H1 (cell line): ENCODE results near the gene GRIA1. TPM values are rescaled to one million over a fixed set of nuclear protein-coding genes. Genes with fewer than 3 reads are reported as not detected.

Source experiments
- CTCF ChIA-PET: fragments of 300-600 bp; sonication (Branson Sonifier 250); formaldehyde crosslinking; loops from one replicate; lab custom pipeline; 2021; ENCODE audit not compliant: partially characterized antibody; lab: Charles Lee
- POLR2A ChIA-PET: fragments of 300-600 bp; sonication (Branson Sonifier 250); formaldehyde crosslinking; loops from one replicate; lab custom pipeline; 2021; ENCODE audit warnings: inconsistent platforms; ENCODE audit not compliant: partially characterized antibody; lab: Charles Lee
- DNase-seq, 2 experiments: peaks; one replicate each; pipeline versions ENCODE4 v3.0.0 to v3.0.0-alpha.2; 2010 to 2022; ENCODE audit warnings: low spot score in 2 of 2, low read depth in 1 of 2, mixed read lengths in 1 of 2
- FAIRE-seq: peaks from 2 replicates; lab custom pipeline; 2011; peaks lifted over from hg19 to GRCh38; lab: Jason Lieb, UNC
- H2AFZ ChIP-seq: 2 replicates; pipeline ENCODE4 v1.8.1; 2012; ENCODE audit warnings: low read length, inconsistent platforms
- H2AK5ac ChIP-seq: 2 replicates; pipeline ENCODE4 v1.6.1; 2013; ENCODE audit warnings: low read depth, low read length
- H2BK120ac ChIP-seq: replicated peaks from 2 replicates; pipeline ENCODE3; 2013; ENCODE audit warnings: low read depth, low read length, inconsistent platforms
- H2BK12ac ChIP-seq: 2 replicates; pipeline ENCODE4 v1.6.1; 2013; ENCODE audit warnings: low read depth, low read length
- H2BK15ac ChIP-seq: 2 replicates; pipeline ENCODE4 v1.6.1; 2013; ENCODE audit warnings: low read length
- H2BK20ac ChIP-seq: 2 replicates; pipeline ENCODE4 v1.6.1; 2013; ENCODE audit warnings: low read length
- H2BK5ac ChIP-seq: 2 replicates; pipeline ENCODE4 v1.6.1; 2013; ENCODE audit warnings: low read depth, low read length
- H3K14ac ChIP-seq: 2 replicates; pipeline ENCODE4 v1.6.1; 2013; ENCODE audit warnings: inconsistent platforms; ENCODE audit not compliant: insufficient read length
- H3K18ac ChIP-seq: 2 replicates; pipeline ENCODE4 v1.6.1; 2013; ENCODE audit warnings: low read length; ENCODE audit errors: extremely low read depth
- H3K23ac ChIP-seq: 2 replicates; pipeline ENCODE4 v1.6.1; 2013; ENCODE audit warnings: inconsistent platforms; ENCODE audit not compliant: insufficient read length
- H3K23me2 ChIP-seq: 2 replicates; pipeline ENCODE4 v1.6.1; 2013; ENCODE audit warnings: low read depth, low read length
- H3K27ac ChIP-seq: 2 replicates; pipeline ENCODE4 v1.6.1; 2011; ENCODE audit warnings: low read depth, low read length, inconsistent platforms
- H3K27me3 ChIP-seq, 4 experiments: replicated peaks in 1 of 4; 1 replicate in 1 of 4; 2 replicates in 3 of 4; pipeline versions ENCODE4 v1.6.1 to v1.8.1; 2011 to 2013; ENCODE audit warnings: low read length in 3 of 4, mild to moderate bottlenecking in 3 of 4, inconsistent platforms in 2 of 4, mixed read lengths in 2 of 4, moderate library complexity in 1 of 4; ENCODE audit not compliant: control insufficient read depth in 3 of 4, insufficient read depth in 3 of 4; ENCODE audit errors: extremely low read depth in 1 of 4
- H3K36me3 ChIP-seq, 4 experiments: 2 replicates each; pipeline versions ENCODE4 v1.6.1 to v1.8.1; 2011 to 2013; ENCODE audit warnings: mild to moderate bottlenecking in 4 of 4, low read length in 3 of 4, moderate library complexity in 2 of 4, control low read depth in 1 of 4, inconsistent platforms in 1 of 4; ENCODE audit not compliant: insufficient read depth in 4 of 4, control insufficient read depth in 2 of 4
- H3K4ac ChIP-seq: replicated peaks from 2 replicates; pipeline ENCODE3; 2013; ENCODE audit warnings: low read length, low read depth, mixed read lengths, inconsistent platforms; ENCODE audit not compliant: insufficient read length
- H3K4me1 ChIP-seq, 4 experiments: replicated peaks in 1 of 4; 1 replicate in 1 of 4; 2 replicates in 3 of 4; pipeline versions ENCODE4 v1.6.1 to v1.8.1; 2011 to 2013; ENCODE audit warnings: low read length in 3 of 4, inconsistent platforms in 2 of 4, mixed read lengths in 1 of 4; ENCODE audit not compliant: insufficient read depth in 4 of 4, control insufficient read depth in 3 of 4
- H3K4me2 ChIP-seq, 2 experiments: 2 replicates each; pipeline versions ENCODE4 v1.6.1 to v1.8.1; 2011 to 2013; ENCODE audit warnings: low read depth in 2 of 2, low read length in 2 of 2, control low read depth in 1 of 2, inconsistent platforms in 1 of 2, mild to moderate bottlenecking in 1 of 2; ENCODE audit not compliant: insufficient read depth in 1 of 2
- H3K4me3 ChIP-seq, 4 experiments: fragments of 200-600, 300-600 bp in 1 of 4; sonication (generic), shearing (Covaris generic), sonication (Bioruptor Twin) in 1 of 4; 2 replicates each; pipeline versions ENCODE4 v1.5.1 to v1.8.1; 2011 to 2016; ENCODE audit warnings: low read length in 4 of 4, low read depth in 3 of 4, control low read depth in 2 of 4, inconsistent platforms in 2 of 4, mild to moderate bottlenecking in 2 of 4, mixed read lengths in 1 of 4, moderate library complexity in 1 of 4; ENCODE audit not compliant: insufficient read depth in 2 of 4; ENCODE audit errors: extremely low read depth in 1 of 4
- H3K56ac ChIP-seq: replicated peaks from 2 replicates; pipeline ENCODE3; 2013; ENCODE audit warnings: low read depth, mild to moderate bottlenecking, mixed read lengths, low read length, inconsistent platforms; ENCODE audit not compliant: insufficient read length
- H3K79me1 ChIP-seq: 2 replicates; pipeline ENCODE4 v1.6.1; 2013; ENCODE audit warnings: low read depth, low read length, control low read depth
- H3K79me2 ChIP-seq, 2 experiments: 2 replicates each; pipeline versions ENCODE4 v1.6.1 to v1.8.1; 2012 to 2013; ENCODE audit warnings: low read length in 2 of 2, mild to moderate bottlenecking in 2 of 2, inconsistent platforms in 1 of 2; ENCODE audit not compliant: insufficient read depth in 2 of 2, control insufficient read depth in 1 of 2
- H3K9ac ChIP-seq, 4 experiments: replicated peaks in 1 of 4; 1 replicate in 1 of 4; 2 replicates in 3 of 4; pipeline versions ENCODE4 v1.6.1 to v1.8.1; 2011 to 2013; ENCODE audit warnings: low read depth in 3 of 4, low read length in 3 of 4, control low read depth in 2 of 4, mild to moderate bottlenecking in 2 of 4, moderate library complexity in 2 of 4, inconsistent platforms in 1 of 4; ENCODE audit errors: extremely low read depth in 1 of 4
- H3K9me3 ChIP-seq, 2 experiments: 2 replicates each; pipeline versions ENCODE4 v1.6.1 to v1.8.1; 2012 to 2013; ENCODE audit warnings: mild to moderate bottlenecking in 2 of 2, moderate library complexity in 2 of 2, control low read depth in 1 of 2, inconsistent platforms in 1 of 2, low read depth in 1 of 2, low read length in 1 of 2, mixed read lengths in 1 of 2; ENCODE audit not compliant: insufficient read depth in 2 of 2
- H4K20me1 ChIP-seq, 2 experiments: replicated peaks in 1 of 2; 2 replicates each; pipeline versions ENCODE3 to v1.8.1; 2011 to 2013; ENCODE audit warnings: inconsistent platforms in 2 of 2, low read length in 2 of 2, mild to moderate bottlenecking in 1 of 2; ENCODE audit not compliant: insufficient read depth in 2 of 2, control insufficient read depth in 1 of 2
- H4K5ac ChIP-seq: 2 replicates; pipeline ENCODE4 v1.6.1; 2013; ENCODE audit warnings: low read length, low read depth, mixed read lengths, inconsistent platforms; ENCODE audit not compliant: insufficient read length
- H4K8ac ChIP-seq: 2 replicates; pipeline ENCODE4 v1.8.0; 2013; ENCODE audit warnings: mild to moderate bottlenecking, moderate library complexity, low read length, inconsistent platforms; ENCODE audit not compliant: insufficient read depth; ENCODE audit errors: extremely low read depth
- H4K91ac ChIP-seq: replicated peaks from 2 replicates; pipeline ENCODE3; 2013; ENCODE audit warnings: low read length, mixed read lengths, inconsistent platforms; ENCODE audit not compliant: insufficient read length
- E2F6 ChIP-seq: IDR thresholded peaks from 2 replicates; pipeline ENCODE4 v1.6.1; 2012; ENCODE audit warnings: inconsistent platforms
- EZH2 ChIP-seq: fragments of 200-600 bp; sonication (generic); IDR thresholded peaks from 2 replicates; pipeline ENCODE4 v1.7.1; 2012; ENCODE audit warnings: low read depth, mild to moderate bottlenecking, moderate library complexity, low read length, inconsistent platforms; ENCODE audit not compliant: severe bottlenecking
- KDM5A ChIP-seq: fragments of 200-600 bp; IDR thresholded peaks from 2 replicates; pipeline ENCODE4 v1.7.1; 2012; ENCODE audit warnings: mild to moderate bottlenecking, low read length, inconsistent platforms, mixed read lengths
- PHF8 ChIP-seq: fragments of 200-600 bp; sonication (generic); conservative IDR thresholded peaks from 2 replicates; pipeline ENCODE4 v1.7.1; 2012; ENCODE audit warnings: low read depth, mild to moderate bottlenecking, inconsistent platforms, low read length, moderate library complexity
- POLR2A ChIP-seq, 2 experiments: IDR thresholded peaks; 1 replicate in 1 of 2; 2 replicates in 1 of 2; pipeline ENCODE4 v1.6.1; 2011; ENCODE audit warnings: low read depth in 2 of 2, low read length in 2 of 2, mild to moderate bottlenecking in 2 of 2; ENCODE audit errors: control extremely low read depth in 1 of 2
- RAD21 ChIP-seq, 2 experiments: IDR thresholded peaks in 1 of 2; conservative IDR thresholded peaks in 1 of 2; 2 replicates each; pipeline ENCODE4 v1.6.1; 2011; ENCODE audit warnings: low read depth in 2 of 2, low read length in 2 of 2, improper control_type of control experiment in 1 of 2, inconsistent platforms in 1 of 2, mild to moderate bottlenecking in 1 of 2, moderate library complexity in 1 of 2
- RBBP5 ChIP-seq: IDR thresholded peaks from 2 replicates; pipeline ENCODE4 v1.7.1; 2012; ENCODE audit warnings: low read depth, mild to moderate bottlenecking, inconsistent platforms, low read length, moderate library complexity, borderline replicate concordance
- RXRA ChIP-seq: IDR thresholded peaks from 2 replicates; pipeline ENCODE4 v1.6.1; 2011; ENCODE audit warnings: low read depth, mild to moderate bottlenecking, low read length, moderate library complexity; ENCODE audit not compliant: insufficient read depth
- SP1 ChIP-seq: IDR thresholded peaks from 2 replicates; pipeline ENCODE4 v1.6.1; 2011; ENCODE audit warnings: low read depth, low read length
- SUZ12 ChIP-seq: fragments of 200-600 bp; sonication (generic); IDR thresholded peaks from 2 replicates; pipeline ENCODE4 v1.6.1; 2012; ENCODE audit warnings: mild to moderate bottlenecking, inconsistent platforms, low read length, moderate library complexity, mixed read lengths
- TCF12 ChIP-seq: IDR thresholded peaks from 2 replicates; pipeline ENCODE4 v1.6.1; 2011; ENCODE audit warnings: low read depth, mild to moderate bottlenecking, low read length
- ZNF274 ChIP-seq: IDR thresholded peaks from 2 replicates; pipeline ENCODE4 v1.7.0; 2012; ENCODE audit warnings: low read length, borderline replicate concordance; ENCODE audit errors: extremely low read depth
- WGBS, 2 experiments: shearing (Covaris generic) in 1 of 2; methylation state at CpG; one replicate each; pipeline versions ENCODE4 v1.1.6 to v1.1.7; 2013 to 2015; ENCODE audit warnings: low lambda C conversion rate in 2 of 2, mixed read lengths in 2 of 2, inconsistent platforms in 1 of 2, low coverage in 1 of 2, missing lambda C conversion rate in 1 of 2; ENCODE audit not compliant: insufficient replicate concordance in 2 of 2, insufficient coverage in 1 of 2, insufficient read length in 1 of 2; ENCODE audit errors: extremely low coverage in 1 of 2, missing lambda C conversion rate in 1 of 2; 5-methylcytosine and 5-hydroxymethylcytosine counted together
- polyA plus RNA-seq, 7 experiments: library from polyadenylated mRNA; depleted of rRNA in 3 of 7; stranded (reverse) in 5 of 7; unstranded in 2 of 7; fragments of >200 nt in 5 of 7; fragments of 200-250 nt in 2 of 7; gene quantifications; 1 replicate in 5 of 7; 2 replicates in 1 of 7; 4 replicates in 1 of 7; pipeline versions ENCODE4 v1.2.1 to v1.2.3, GENCODE V29; 2011 to 2013; ENCODE audit warnings: missing spikeins in 2 of 7, mixed read lengths in 2 of 7
- total RNA-seq: library from RNA; stranded (reverse); fragmentation: NEBNext Ultra II Directional; extraction: Animal tissue kit (Norgen Biotek cat#: 25700); gene quantifications from 2 replicates; pipeline ENCODE4 v1.2.1, GENCODE V29; 2021
- TF ChIP-seq, protein P1 (sequence below): IDR thresholded peaks from 2 replicates; pipeline ENCODE4 v1.6.1; 2012; ENCODE audit warnings: inconsistent platforms

The GRIA1 gene
- total and polyA plus RNA-seq, 2 of the 8 experiments (the other 6 are each of a cell fraction or from before 2014, with no cell fraction given): 0.97 to 2.5 TPM

GRCh38 chr5:153796527-153796926 lies 306.1 kb downstream of the GRIA1 start:
- WGBS, 2 experiments: 97% methylated on average over 2 of the region's 2 CpGs; no CpG with 5 or more reads in 1 of the 2 experiments
- H3K27ac ChIP-seq: no peak overlapping the region
- no peak overlapping the region for H3K23ac ChIP-seq
- CTCF ChIA-PET: interaction anchor here (1.0 to 1.7 kb wide), 2 partner anchors 7 to 168 kb away, joined by 3 to 4 read pairs; no protein-coding TSS in a partner anchor
- FAIRE-seq (no peak), DNase-seq (no peak)
- no peak overlapping the region for H2BK5ac ChIP-seq
- no peaks in the 10 kb centered on the region for H3K36me3 ChIP-seq
- no peaks in the 10 kb centered on the region for H4K20me1 ChIP-seq
- no peak overlapping the region for H2BK20ac ChIP-seq
- no peak overlapping the region for H4K5ac ChIP-seq
- no peak overlapping the region for H2AFZ ChIP-seq
- H2BK12ac ChIP-seq: no peak overlapping the region
- no peak overlapping the region for H3K9ac ChIP-seq
- no peak overlapping the region for H3K4me3 ChIP-seq
- POLR2A ChIA-PET: no interaction called here
- no peaks in the 10 kb centered on the region for H3K79me2 ChIP-seq
- H3K18ac ChIP-seq: no peak overlapping the region
- no peak overlapping the region for H2BK15ac ChIP-seq
- no peak overlapping the region for H3K4ac ChIP-seq
- H3K4me2 ChIP-seq: no peak overlapping the region
- no peak overlapping the region for H4K91ac ChIP-seq
- H2BK120ac ChIP-seq: no peak overlapping the region
- no peak overlapping the region for H2AK5ac ChIP-seq
- H4K8ac ChIP-seq: no peak overlapping the region
- no peaks in the 10 kb centered on the region for H3K23me2 ChIP-seq
- no peaks in the 10 kb centered on the region for H3K9me3 ChIP-seq
- no peaks in the 10 kb centered on the region for H3K79me1 ChIP-seq
- H3K14ac ChIP-seq: no peak overlapping the region
- H3K27me3 ChIP-seq: no peaks in the 10 kb centered on the region; a peak in 1 of 7 replicates
- H3K4me1 ChIP-seq: no peaks in the 10 kb centered on the region
- H3K56ac ChIP-seq: no peak overlapping the region
- TF ChIP-seq TCF12 (no peak), RAD21 (IDR thresholded peaks at IDR 0.05 in 1 of 2, conservative IDR thresholded peaks at IDR 0.05 in 1 of 2; ENCODE audit: low read depth in 2 of 2, low read length in 2 of 2) (no peak), RBBP5 (no peak), ZNF274 (no peak), KDM5A (no peak), E2F6 (no peak), EZH2 (no peak), POLR2A (IDR thresholded peaks at IDR 0.05; ENCODE audit: control extremely low read depth in 1 of 2, low read depth in 2 of 2, low read length in 2 of 2) (no peak), RXRA (no peak), SP1 (no peak), SUZ12 (no peak), PHF8 (no peak)
- TF ChIP-seq, protein P1, sequence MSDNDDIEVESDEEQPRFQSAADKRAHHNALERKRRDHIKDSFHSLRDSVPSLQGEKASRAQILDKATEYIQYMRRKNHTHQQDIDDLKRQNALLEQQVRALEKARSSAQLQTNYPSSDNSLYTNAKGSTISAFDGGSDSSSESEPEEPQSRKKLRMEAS: no peak
